K562 (cell line): ENCODE results near the gene FOXA3. TPM values are rescaled to one million over a fixed set of nuclear protein-coding genes. Genes with fewer than 3 reads are reported as not detected.

Experiments used
- BRCA1 ChIP-seq, 2 experiments: fragments of 450-650 bp in 1 of 2; sonication (generic) in 1 of 2; formaldehyde crosslinking in 1 of 2; IDR thresholded peaks; 2 replicates each; pipeline versions ENCODE4 v1.5.0 to v1.6.1; 2017 to 2020; ENCODE audit warnings: mild to moderate bottlenecking in 1 of 2, missing genetic modification reagents in 1 of 2
- CEBPG ChIP-seq, 3 experiments: fragments of 200-800 bp in 1 of 3; sonication (Bioruptor generic) in 1 of 3; sonication (generic) in 1 of 3; formaldehyde crosslinking in 1 of 3; IDR thresholded peaks in 2 of 3; conservative IDR thresholded peaks in 1 of 3; 2 replicates each; pipeline versions ENCODE4 v1.6.1 to v1.8.0; 2016 to 2022; ENCODE audit warnings: missing compliant biosample characterization in 2 of 3, missing genetic modification characterization in 2 of 3, mild to moderate bottlenecking in 1 of 3, missing genetic modification reagents in 1 of 3
- COPS2 ChIP-seq: fragments of 450-650 bp; conservative IDR thresholded peaks from 2 replicates; pipeline ENCODE4 v1.6.1; 2016; ENCODE audit warnings: mild to moderate bottlenecking, moderate library complexity
- GABPB1 ChIP-seq: sonication (generic); formaldehyde crosslinking; IDR thresholded peaks from 2 replicates; pipeline ENCODE4 v1.8.0; 2022; ENCODE audit warnings: mild to moderate bottlenecking, missing genetic modification reagents
- HMGN3 ChIP-seq: IDR thresholded peaks from 2 replicates; pipeline ENCODE4 v1.6.1; 2011; ENCODE audit warnings: borderline replicate concordance, low read depth, mild to moderate bottlenecking, mixed read lengths, low read length; ENCODE audit not compliant: insufficient read length; ENCODE audit errors: extremely low read depth
- MAFG ChIP-seq: fragments of 450-650 bp; conservative IDR thresholded peaks from 2 replicates; pipeline ENCODE4 v1.6.1; 2016; ENCODE audit warnings: missing genetic modification characterization, missing compliant biosample characterization
- MYC ChIP-seq, 2 experiments: fragments of 250-450 bp in 1 of 2; sonication (Bioruptor Pico) in 1 of 2; IDR thresholded peaks; 2 replicates each; pipeline versions ENCODE4 v1.5.1 to v1.6.1; 2012 to 2021; ENCODE audit warnings: low read depth in 2 of 2, borderline replicate concordance in 1 of 2, improper control_type of control experiment in 1 of 2, low read length in 1 of 2, mild to moderate bottlenecking in 1 of 2, moderate library complexity in 1 of 2
- NFIC ChIP-seq: fragments of 450-650 bp; IDR thresholded peaks from 2 replicates; pipeline ENCODE4 v1.6.1; 2017; ENCODE audit warnings: mild to moderate bottlenecking, inconsistent platforms
- RFX5 ChIP-seq: IDR thresholded peaks from 2 replicates; pipeline ENCODE4 v1.6.1; 2011; ENCODE audit warnings: low read depth, mild to moderate bottlenecking, improper control_type of control experiment, low read length
- SMARCA4 ChIP-seq: fragments of 450-650 bp; IDR thresholded peaks from 2 replicates; pipeline ENCODE4 v1.6.1; 2016
- ZNF23 ChIP-seq: fragments of 250-450 bp; sonication (Bioruptor Pico); IDR thresholded peaks from 2 replicates; pipeline ENCODE4 v1.4.0; 2020; ENCODE audit warnings: mild to moderate bottlenecking
- ZNF41 ChIP-seq: fragments of 250-450 bp; sonication (Bioruptor Pico); conservative IDR thresholded peaks from 2 replicates; pipeline ENCODE4 v1.4.0; 2020; ENCODE audit warnings: mild to moderate bottlenecking
- polyA plus RNA-seq, 8 experiments: library from polyadenylated mRNA; depleted of rRNA in 4 of 8; stranded (reverse) in 5 of 8; unstranded in 3 of 8; fragments of >200 nt; fragmentation: Nextera tagmentation in 2 of 8; fragmentation: Illumina TruSeq in 1 of 8; extraction: Ambion mirVana in 2 of 8; extraction: Trizol in 1 of 8; gene quantifications; 2 replicates each; pipeline versions ENCODE4 v1.2.1 to v1.2.3, GENCODE V29; 2011 to 2014; ENCODE audit warnings: inconsistent platforms in 1 of 8, missing spikeins in 1 of 8
- total RNA-seq, 7 experiments: library from RNA; depleted of rRNA in 6 of 7; stranded (reverse); fragments of >200 nt in 6 of 7; fragmentation: Illumina TruSeq in 2 of 7; extraction: Trizol in 2 of 7; gene quantifications; 2 replicates each; pipeline versions ENCODE4 v1.2.1 to v1.2.3, GENCODE V29; 2011 to 2021; ENCODE audit warnings: low replicate concordance in 1 of 7
- TF ChIP-seq, protein P1 (sequence below): fragments of 450-650 bp; IDR thresholded peaks from 2 replicates; pipeline ENCODE4 v1.6.1; 2016
- TF ChIP-seq, protein P2 (sequence below), 2 experiments: IDR thresholded peaks; 2 replicates each; pipeline ENCODE4 v1.6.1; 2012; ENCODE audit warnings: improper control_type of control experiment in 2 of 2, low read depth in 2 of 2, low read length in 2 of 2, borderline replicate concordance in 1 of 2
- TF ChIP-seq, protein P3 (sequence below), 2 experiments: fragments of 200-800 bp in 1 of 2; sonication (Bioruptor generic) in 1 of 2; sonication (generic) in 1 of 2; formaldehyde crosslinking in 1 of 2; IDR thresholded peaks in 1 of 2; conservative IDR thresholded peaks in 1 of 2; 2 replicates each; pipeline versions ENCODE4 v1.5.0 to v1.6.1; 2016 to 2020; ENCODE audit warnings: missing compliant biosample characterization in 1 of 2, missing genetic modification characterization in 1 of 2, missing genetic modification reagents in 1 of 2
- TF ChIP-seq, protein P4 (sequence below): sonication (generic); formaldehyde crosslinking; IDR thresholded peaks from 2 replicates; pipeline ENCODE4 v1.9.0; 2022; ENCODE audit warnings: mild to moderate bottlenecking, missing genetic modification reagents

The FOXA3 gene
- total and polyA plus RNA-seq, 9 of the 15 experiments (the other 6 are each of a cell fraction or from before 2014, with no cell fraction given), result 1.3 to 15.5 (median 4.7) TPM

DNA sequence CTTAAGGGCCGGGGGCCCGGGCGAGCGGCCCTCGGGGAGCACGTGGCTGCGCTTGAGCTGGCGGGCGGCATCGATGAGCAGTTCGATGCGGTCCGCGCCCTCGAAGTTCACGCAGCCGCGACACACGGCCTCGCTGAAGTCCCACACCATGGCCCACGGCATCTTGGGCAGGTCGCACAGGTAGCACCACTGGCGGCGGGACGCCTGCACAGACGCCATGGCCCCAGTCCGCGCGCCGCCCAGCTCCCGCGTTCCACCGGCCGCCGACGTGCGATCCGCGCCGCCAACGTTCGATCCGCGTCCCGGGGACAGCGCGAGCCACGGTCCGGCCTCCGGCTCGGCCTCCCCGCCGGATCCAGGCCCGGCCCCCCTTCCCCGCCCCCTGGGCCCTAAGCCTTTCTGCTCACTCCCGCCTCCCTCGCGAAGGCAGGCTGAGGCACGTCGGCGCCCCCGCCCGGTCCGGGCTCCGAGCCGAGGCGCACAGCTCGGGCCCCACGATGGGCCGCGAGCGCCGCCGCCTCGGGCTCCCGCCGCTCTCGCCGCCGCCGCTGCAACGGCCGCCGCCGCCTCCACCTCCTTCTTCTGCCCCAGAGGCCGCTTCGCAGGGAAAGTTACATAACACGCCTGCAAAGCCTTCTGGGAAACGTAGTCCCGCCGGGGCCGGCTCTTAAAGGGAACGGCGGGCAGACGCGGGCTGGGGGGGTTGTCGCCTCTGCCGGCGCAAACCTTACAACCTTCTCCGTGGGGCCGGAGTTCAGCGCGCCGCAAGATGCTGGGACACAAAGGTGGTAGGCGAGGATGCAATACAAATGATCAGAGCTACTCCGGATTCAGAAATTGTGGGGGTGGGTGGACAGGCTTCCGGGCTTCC, 21.7 kb downstream of the FOXA3 start, which contains the start of gene IRF2BP1 (continued):
- TF ChIP-seq, protein P1, sequence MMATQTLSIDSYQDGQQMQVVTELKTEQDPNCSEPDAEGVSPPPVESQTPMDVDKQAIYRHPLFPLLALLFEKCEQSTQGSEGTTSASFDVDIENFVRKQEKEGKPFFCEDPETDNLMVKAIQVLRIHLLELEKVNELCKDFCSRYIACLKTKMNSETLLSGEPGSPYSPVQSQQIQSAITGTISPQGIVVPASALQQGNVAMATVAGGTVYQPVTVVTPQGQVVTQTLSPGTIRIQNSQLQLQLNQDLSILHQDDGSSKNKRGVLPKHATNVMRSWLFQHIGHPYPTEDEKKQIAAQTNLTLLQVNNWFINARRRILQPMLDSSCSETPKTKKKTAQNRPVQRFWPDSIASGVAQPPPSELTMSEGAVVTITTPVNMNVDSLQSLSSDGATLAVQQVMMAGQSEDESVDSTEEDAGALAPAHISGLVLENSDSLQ, result no peak
- TF ChIP-seq GABPB1 (CRISPR knock-in tag) (no peak; the same call in 1 of the 2 replicates), ZNF23 (CRISPR knock-in tag) (no peak), HMGN3 (peak; percentile 58), RFX5 (no peak), COPS2 (no peak), MAFG (tag) (no peak), ZNF41 (CRISPR knock-in tag) (0 out of 2 replicates have a peak, but pooled peaks have one; percentile 20), NFIC (peak; percentile 56), BRCA1 (IDR thresholded peaks at IDR 0.05) (no peak), BRCA1 (CRISPR knock-in tag; IDR thresholded peaks at IDR 0.05) (no peak), SMARCA4 (no peak), MYC (IDR thresholded peaks at IDR 0.05; ENCODE audit: low read depth, low read length) (0 out of 2 replicates have a peak, but pooled peaks have one; percentile 23), MYC (CRISPR knock-in tag; IDR thresholded peaks at IDR 0.05; ENCODE audit: borderline replicate concordance, low read depth) (no peak), CEBPG (CRISPR knock-in tag; IDR thresholded peaks at IDR 0.05) (peak; percentile 80), CEBPG (tag; conservative IDR thresholded peaks at IDR 0.05 in 1 of 2, IDR thresholded peaks at IDR 0.05 in 1 of 2) (peak; percentile 88 to 91)
- TF ChIP-seq, protein P2, sequence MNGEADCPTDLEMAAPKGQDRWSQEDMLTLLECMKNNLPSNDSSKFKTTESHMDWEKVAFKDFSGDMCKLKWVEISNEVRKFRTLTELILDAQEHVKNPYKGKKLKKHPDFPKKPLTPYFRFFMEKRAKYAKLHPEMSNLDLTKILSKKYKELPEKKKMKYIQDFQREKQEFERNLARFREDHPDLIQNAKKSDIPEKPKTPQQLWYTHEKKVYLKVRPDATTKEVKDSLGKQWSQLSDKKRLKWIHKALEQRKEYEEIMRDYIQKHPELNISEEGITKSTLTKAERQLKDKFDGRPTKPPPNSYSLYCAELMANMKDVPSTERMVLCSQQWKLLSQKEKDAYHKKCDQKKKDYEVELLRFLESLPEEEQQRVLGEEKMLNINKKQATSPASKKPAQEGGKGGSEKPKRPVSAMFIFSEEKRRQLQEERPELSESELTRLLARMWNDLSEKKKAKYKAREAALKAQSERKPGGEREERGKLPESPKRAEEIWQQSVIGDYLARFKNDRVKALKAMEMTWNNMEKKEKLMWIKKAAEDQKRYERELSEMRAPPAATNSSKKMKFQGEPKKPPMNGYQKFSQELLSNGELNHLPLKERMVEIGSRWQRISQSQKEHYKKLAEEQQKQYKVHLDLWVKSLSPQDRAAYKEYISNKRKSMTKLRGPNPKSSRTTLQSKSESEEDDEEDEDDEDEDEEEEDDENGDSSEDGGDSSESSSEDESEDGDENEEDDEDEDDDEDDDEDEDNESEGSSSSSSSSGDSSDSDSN (IDR thresholded peaks at IDR 0.05; ENCODE audit: borderline replicate concordance in 1 of 2, low read depth in 2 of 2, low read length in 2 of 2), result peak in 1 of 2 experiments; percentile 60; a peak in 3 of 4 replicates
- TF ChIP-seq, protein P3, sequence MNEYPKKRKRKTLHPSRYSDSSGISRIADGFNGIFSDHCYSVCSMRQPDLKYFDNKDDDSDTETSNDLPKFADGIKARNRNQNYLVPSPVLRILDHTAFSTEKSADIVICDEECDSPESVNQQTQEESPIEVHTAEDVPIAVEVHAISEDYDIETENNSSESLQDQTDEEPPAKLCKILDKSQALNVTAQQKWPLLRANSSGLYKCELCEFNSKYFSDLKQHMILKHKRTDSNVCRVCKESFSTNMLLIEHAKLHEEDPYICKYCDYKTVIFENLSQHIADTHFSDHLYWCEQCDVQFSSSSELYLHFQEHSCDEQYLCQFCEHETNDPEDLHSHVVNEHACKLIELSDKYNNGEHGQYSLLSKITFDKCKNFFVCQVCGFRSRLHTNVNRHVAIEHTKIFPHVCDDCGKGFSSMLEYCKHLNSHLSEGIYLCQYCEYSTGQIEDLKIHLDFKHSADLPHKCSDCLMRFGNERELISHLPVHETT (CRISPR knock-in tag; conservative IDR thresholded peaks at IDR 0.05 in 1 of 2, IDR thresholded peaks at IDR 0.05 in 1 of 2), result peak in 1 of 2 experiments; percentile 97; a peak in 2 of 4 replicates
- TF ChIP-seq, protein P4, sequence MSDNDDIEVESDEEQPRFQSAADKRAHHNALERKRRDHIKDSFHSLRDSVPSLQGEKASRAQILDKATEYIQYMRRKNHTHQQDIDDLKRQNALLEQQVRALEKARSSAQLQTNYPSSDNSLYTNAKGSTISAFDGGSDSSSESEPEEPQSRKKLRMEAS, result peak; percentile 60
